Activated CD4-positive, alpha-beta T cell treated with anti-CD3 and anti-CD28 coated beads, Interleukin-2, amount 50 U/mL, for 16 hours (primary cell): ENCODE results near the gene SPPL2B.

Experiments used
- DNase-seq: peaks from one replicate; pipeline ENCODE4 v3.0.0-alpha.2; 2020

The SPPL2B gene

DNA sequence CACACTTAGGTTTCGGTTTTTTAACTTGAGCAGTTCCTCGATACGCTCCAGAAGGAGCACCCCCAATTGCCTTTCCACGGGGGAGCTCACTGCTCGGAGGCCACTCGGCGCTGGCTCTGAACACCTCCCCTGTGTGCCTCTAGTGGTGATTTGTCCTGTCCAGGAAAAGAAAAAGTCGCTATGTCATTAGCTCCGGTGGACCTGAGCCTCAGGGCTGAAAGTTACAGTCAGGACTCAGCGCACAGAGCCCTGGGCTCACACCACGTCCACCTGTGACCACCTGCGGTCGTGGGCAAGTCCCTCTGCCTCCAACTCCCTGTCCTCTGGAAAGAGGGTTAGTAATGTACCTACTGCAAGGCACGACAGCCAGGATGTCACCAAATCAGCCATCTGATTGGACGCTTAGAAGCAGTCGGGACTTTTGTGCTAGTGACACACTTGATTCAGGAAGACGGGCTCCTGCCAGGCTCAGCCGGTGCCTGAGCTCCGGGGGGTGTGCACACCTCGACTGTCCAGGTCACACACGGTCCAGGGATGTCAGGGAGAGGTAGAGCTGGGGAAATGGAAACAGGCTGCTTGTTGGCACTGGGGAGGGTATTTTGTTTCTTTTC is 27.7 kb downstream of the SPPL2B start:
- no peak for DNase-seq

DNA sequence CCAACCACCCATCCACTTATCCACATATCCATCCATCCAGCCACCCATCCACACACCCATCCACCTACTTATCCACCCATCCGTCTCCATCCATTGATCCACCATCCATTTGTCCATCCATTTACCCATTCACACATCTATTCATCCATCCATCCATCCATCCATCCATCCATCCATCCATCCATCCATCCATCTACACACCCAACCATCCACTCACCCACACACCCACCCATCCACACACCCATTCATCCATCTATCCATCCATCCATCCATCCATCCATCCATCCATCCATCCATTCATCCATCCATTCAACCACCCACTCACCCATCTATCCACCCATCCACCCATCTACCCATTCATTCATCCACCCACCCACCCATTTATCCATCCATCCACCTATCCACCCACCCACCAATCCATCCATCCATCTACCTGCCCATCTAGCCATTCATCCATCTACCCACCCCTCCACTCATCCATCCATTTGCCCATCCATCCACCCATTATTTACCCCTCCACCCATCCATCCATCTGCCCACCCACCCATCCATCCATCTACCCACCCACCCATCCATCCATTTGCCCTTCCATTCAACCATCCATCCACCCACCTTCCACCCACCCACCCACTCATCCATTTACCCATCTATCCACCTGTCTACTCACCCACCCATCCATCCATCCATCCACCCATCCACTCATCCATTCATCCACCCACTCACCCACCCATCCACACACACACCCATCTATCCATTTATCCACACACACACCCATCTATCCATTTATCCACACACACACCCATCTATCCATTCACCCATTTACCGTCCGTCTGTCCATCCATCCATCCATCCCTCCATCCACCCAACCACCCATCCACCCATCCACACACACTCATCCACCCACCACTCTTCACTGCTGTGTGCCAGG is 29.1 kb downstream of the SPPL2B start:
- DNase-seq, result no peak

DNA sequence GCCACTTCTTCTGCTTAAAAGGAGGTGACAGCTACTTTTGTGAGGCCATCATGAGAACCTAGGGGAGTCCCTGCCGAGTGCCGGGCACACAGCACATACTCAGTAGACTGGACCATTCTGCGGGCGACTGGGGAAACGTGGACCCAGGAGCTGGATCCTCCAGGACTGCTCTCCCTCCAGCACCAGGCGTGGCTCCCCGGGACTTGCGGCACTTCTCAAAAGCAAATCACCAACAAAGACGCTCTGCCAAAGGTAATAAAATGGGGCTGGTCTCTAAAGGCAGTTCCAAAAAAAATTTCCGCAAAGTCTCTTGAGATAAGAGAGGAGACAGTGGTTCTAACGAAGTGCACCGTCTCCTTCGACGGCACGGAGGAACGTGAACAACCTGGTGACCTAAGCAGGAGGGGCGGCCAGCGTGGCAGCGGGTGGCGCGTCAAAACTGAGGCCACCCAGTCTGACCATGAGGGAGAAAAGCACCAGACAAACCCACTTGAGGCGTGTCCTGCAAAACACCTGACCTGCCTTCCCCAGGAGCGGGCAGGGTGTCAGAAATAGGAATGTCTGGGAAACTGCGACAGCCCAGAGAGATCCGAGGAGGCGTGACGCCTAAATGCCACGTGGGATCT is 30.2 kb downstream of the SPPL2B start:
- no peak for DNase-seq

DNA sequence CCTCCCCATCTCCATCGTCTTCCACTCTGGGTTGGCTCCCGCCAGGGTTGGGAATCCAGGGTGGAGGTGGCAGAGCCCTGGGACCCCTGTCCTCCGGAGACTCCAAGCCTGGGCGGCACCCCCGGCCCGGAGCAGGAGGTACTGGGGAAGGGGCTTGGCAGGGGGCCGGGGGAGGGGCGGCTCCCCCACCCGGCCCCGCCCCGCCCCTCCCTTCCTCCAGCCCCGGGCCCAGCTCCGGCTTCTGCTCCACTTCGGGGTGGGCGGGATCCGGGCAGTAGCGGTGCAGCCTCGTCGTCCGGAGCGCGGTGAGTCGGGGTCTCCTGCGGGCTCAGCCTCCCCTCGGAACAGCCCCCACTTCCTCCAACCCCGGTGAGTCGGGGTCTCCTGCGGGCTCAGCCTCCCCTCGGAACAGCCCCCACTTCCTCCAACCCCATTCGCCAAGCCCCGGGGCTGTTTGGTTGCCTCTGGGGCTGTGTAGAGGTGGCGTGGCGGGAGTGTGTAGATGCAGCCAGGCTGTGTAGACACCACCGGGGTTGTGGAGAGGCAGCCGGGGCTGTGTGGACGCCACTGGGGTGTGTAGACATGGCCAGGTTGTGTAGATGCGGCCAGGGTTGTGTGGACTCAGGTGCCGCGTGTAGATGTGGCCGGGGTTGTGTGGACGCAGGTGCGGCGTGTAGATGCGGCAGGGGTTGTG is 31.7 kb downstream of the SPPL2B start, which contains the start of gene TMPRSS9:
TMPRSS9 (plus strand) TSS at position 274 of the 694 bp plus-strand sequence. CDS start 29,521 bp downstream, outside the sequence.
- no peak for DNase-seq

GRCh38 chr19:2360833-2361232 is 32.3 kb downstream of the SPPL2B start:
- DNase-seq, result no peak

- DNase-seq, result no peak
Measured at GRCh38 chr19:2361246-2362045, 33.0 kb downstream of the SPPL2B start.

DNA sequence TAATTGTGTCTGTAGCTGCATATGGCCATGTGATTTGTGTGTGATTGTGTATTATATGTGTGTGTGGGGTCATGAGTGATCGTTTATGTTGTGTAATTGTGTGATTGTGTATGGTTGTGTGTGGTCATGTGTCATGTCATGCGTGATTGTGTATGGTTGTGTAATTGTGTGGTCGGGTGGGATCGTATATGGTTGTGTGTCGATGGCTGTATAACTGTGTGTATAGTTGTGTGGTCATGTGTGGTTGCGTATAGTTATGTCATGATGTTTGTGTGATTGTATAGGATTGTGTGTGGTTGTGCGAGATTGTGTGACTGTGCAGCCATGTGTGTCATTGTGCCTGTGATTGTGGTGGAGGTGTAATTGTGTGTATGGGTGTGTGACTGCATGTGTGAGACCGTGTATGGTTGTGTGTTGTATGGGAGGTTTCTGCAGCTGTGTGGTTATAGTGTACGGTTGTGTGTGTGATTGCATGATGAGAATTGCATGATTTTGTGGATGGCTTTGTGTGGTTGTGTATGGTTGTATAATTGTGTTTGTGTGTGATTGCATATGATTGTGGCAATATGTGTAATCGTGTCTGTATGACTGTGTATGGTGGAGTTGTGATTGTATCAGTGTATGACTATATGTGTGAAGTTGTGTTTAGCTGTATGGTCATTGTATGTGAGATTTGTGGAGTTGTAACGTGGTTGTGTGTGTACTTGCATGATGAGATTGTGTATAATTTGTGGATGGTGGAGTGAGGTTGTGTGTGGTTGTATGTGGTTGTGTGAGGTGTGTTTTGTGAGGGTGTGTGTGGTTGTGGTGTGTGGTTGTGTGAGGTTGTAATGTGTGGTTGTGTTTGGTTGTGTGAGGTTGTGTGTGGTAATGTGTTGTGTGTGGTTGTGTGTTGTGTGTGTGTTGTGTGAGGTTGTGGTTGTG is 33.8 kb downstream of the SPPL2B start:
- DNase-seq, result no peak

GRCh38 chr19:2362970-2363300 is 34.5 kb downstream of the SPPL2B start:
- DNase-seq, result no peak

DNA sequence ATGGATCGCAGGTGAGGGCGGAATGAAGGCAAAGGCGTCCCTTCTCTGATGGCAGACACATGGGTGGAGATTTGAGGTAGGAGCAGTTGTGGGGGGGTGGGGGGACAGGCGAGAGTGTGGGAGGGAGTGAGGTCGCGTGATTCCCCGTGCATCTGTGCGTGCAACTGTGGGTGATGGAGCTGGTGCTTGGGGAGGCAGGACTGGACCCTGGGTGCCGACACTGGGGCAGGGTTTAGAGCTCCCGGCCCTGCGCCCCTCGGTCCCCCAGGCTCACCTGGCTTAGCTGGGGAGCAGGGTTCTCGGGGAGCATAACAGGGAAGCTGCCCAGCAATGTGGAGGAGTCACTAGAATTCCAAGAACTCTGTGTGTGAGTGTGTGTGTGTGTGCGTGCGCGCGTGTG is 34.9 kb downstream of the SPPL2B start:
- DNase-seq, result no peak

GRCh38 chr19:2365201-2365970 is 36.9 kb downstream of the SPPL2B start:
- DNase-seq, result no peak

- no peak for DNase-seq
Measured at GRCh38 chr19:2371656-2372055, 43.2 kb downstream of the SPPL2B start.

DNA sequence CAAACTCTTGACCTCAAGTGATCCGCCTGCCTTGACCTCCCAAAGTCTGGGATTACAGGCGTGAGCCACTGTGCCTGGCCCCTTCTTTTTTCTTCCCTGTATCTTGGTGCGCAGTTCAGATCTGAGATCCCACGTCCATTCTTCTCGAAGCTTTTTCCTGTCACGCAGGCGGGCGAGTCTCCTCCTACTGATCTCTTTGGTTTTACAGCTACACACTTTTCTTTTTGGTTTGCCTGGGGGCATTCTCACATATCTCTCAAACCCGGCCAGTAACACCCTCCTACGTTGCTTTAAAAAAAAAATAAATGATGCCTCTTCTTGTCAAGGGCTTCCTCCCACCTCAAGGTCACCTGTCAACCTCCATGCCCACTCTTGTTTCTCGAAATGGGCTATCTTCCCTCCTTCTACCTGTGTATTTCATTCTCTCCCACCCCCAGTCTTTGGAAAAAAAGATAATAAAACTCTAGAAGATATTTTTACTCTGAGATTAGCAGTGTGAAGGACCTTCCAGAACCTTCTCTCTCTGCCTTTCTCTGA is 43.7 kb downstream of the SPPL2B start:
- DNase-seq, result no peak

DNA sequence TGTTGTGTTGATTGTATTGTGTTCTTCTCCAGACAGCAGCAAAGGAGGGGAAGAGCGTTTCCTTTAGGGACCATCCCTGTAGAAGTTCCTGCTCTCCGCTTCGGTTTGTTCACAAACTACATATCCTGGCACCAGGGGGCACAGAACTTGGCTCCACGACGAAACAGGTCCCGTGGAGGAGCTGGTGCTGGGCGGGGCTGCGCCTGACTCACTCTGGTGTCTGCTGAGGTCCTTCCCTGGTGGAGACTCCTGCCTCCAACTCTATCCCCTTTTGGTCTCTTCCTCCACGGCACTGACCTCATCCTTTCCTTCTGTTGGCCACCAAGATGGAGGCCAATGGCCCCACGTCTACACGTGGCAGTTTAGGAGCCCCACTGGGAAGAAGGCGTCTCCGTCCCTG is 46.3 kb downstream of the SPPL2B start:
- DNase-seq, result no peak

DNA sequence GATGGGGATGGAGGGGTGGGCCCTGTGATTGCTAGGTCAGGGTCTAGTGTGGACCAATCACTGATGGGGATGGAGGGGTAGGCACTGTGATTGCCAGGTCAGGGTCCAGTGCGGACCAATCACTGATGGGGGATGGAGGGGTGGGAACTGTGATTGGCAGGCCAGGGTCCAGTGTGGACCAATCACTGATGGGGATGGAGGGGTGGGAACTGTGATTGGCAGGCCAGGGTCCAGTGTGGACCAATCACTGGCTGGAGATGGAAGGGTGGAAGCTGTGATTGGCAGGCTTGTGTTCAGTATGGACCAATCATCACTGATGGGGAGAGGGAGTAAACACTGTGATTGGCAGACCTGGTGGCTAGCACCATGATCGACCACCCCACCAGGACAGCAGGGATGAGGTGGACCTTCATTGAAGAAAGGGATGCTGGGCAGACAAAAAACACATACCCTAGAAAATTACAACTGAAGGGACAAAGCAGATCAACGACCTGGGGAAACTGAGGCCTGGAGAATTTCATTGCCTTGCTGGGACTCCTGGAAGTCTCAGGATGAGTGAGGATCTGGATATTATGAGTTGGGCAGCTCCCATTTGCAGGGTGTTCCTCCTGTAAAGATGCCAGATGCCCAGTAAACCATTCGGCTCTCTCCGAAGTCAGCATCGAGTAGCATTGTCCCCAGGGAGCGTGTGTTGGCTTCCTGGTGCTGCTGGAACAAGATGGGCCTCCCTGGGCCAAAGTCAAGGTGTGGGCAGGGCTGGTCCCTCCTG is 47.1 kb downstream of the SPPL2B start:
- DNase-seq, result no peak

GRCh38 chr19:2376784-2377519 is 48.5 kb downstream of the SPPL2B start:
- no peak for DNase-seq

DNA sequence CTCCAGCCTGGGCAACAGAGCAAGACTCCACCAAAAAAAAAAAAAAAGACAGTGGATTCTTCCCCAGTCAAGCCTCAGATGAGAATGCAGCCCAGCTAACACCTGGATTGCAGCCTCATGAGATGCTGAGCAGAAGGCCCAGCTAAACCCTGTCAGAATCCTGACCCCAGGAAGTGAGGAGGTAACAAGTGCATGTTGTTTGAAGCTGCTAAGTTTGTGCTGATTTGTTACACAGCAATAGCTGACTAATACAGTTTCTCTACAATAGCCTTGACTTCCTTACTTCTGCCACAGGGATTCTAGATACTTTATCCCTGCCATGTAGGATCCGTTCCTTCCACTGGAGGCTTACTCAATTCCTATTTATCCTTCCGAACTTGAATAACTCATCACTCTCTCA is 52.1 kb downstream of the SPPL2B start:
- no peak for DNase-seq

DNA sequence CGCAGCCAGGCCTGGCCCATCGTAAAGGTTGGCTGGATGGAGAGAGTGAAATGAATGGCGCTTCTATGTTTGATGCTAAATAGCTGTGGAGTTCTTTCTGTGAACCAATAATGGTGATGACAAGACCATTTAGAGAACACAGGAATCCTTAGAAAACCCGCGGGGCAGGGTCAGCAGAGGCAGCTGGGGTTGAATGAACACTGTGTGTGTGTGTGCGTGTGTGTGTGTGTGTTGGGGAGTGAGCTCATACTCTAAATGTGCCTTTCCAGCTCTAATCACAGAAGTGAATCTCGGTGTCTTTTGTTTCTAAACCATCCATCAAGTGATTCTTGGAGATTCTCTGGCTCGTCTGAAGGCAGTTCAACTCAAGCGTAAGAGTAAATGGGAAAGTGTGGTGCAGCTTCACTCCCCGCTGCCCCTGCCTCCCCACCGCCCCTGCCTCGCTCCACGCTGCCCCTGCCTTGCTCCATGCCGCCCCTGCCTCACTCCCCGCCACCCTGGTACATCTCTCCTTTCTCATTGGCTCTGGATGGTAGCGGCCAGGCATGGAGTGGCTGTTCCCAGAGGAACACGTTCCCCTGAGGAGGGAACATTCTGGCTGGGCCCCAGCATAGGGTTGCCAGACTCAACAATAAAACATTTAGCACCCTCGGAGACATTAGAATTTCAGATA is 52.8 kb downstream of the SPPL2B start:
- DNase-seq, result no peak
